A549 (cell line): ENCODE data around the gene IGFALS.

ENCODE experiments used
- CEBPB ChIP-seq, 2 experiments: fragments of >200 bp in 1 of 2; sonication (Bioruptor Twin) in 1 of 2; formaldehyde crosslinking in 1 of 2; IDR thresholded peaks; 2 replicates each; pipeline ENCODE4 v1.6.1; 2012 to 2016
- CTCF ChIP-seq: fragments of >200 bp; sonication (Bioruptor Twin); formaldehyde crosslinking; IDR thresholded peaks from 3 replicates; pipeline ENCODE4 v1.5.1; 2016
- EP300 ChIP-seq, 2 experiments: fragments of >200 bp; sonication (Bioruptor Twin); formaldehyde crosslinking; IDR thresholded peaks; 2 replicates in 1 of 2; 3 replicates in 1 of 2; pipeline ENCODE4 v1.6.1; 2016 to 2017
- HOXB5 ChIP-seq: fragments of 250-450 bp; sonication (Bioruptor Pico); IDR thresholded peaks from 2 replicates; pipeline ENCODE4 v1.5.0; 2020; ENCODE audit warnings: mild to moderate bottlenecking, moderate library complexity
- JUNB ChIP-seq: fragments of >200 bp; sonication (Bioruptor Twin); formaldehyde crosslinking; IDR thresholded peaks from 2 replicates; pipeline ENCODE4 v1.6.1; 2016
- KDM1A ChIP-seq: fragments of 200-600 bp; sonication (generic); IDR thresholded peaks from 2 replicates; pipeline ENCODE4 v1.6.1; 2016; ENCODE audit warnings: low read depth, mild to moderate bottlenecking
- MAFK ChIP-seq: fragments of 450-650 bp; IDR thresholded peaks from 2 replicates; pipeline ENCODE4 v1.6.1; 2014; ENCODE audit not compliant: partially characterized antibody
- POLR2A ChIP-seq: IDR thresholded peaks from 2 replicates; pipeline ENCODE4 v1.6.1; 2012; ENCODE audit warnings: mild to moderate bottlenecking, low read length
- RNF2 ChIP-seq: fragments of 200-600 bp; sonication (generic); IDR thresholded peaks from 2 replicates; pipeline ENCODE4 v1.6.1; 2016; ENCODE audit warnings: low read depth, mild to moderate bottlenecking, antibody characterized with exemption, moderate library complexity, borderline replicate concordance
- SREBF2 ChIP-seq: fragments of 450-650 bp; IDR thresholded peaks from 2 replicates; pipeline ENCODE4 v1.6.1; 2014; ENCODE audit warnings: mild to moderate bottlenecking, moderate library complexity
- TFCP2L1 ChIP-seq: fragments of 250-450 bp; sonication (Bioruptor Pico); IDR thresholded peaks from 2 replicates; pipeline ENCODE4 v1.5.0; 2021; ENCODE audit warnings: mild to moderate bottlenecking
- ZNF302 ChIP-seq: fragments of 250-450 bp; sonication (Bioruptor Pico); IDR thresholded peaks from 2 replicates; pipeline ENCODE4 v1.9.0; 2021; ENCODE audit warnings: inconsistent platforms, mild to moderate bottlenecking, moderate library complexity
- ZSCAN20 ChIP-seq: fragments of 250-450 bp; sonication (Bioruptor Pico); IDR thresholded peaks from 2 replicates; pipeline ENCODE4 v1.8.0; 2022; ENCODE audit warnings: mild to moderate bottlenecking, moderate library complexity
- TF ChIP-seq, protein P1 (sequence below): IDR thresholded peaks from 2 replicates; pipeline ENCODE4 v1.6.1; 2012

DNA sequence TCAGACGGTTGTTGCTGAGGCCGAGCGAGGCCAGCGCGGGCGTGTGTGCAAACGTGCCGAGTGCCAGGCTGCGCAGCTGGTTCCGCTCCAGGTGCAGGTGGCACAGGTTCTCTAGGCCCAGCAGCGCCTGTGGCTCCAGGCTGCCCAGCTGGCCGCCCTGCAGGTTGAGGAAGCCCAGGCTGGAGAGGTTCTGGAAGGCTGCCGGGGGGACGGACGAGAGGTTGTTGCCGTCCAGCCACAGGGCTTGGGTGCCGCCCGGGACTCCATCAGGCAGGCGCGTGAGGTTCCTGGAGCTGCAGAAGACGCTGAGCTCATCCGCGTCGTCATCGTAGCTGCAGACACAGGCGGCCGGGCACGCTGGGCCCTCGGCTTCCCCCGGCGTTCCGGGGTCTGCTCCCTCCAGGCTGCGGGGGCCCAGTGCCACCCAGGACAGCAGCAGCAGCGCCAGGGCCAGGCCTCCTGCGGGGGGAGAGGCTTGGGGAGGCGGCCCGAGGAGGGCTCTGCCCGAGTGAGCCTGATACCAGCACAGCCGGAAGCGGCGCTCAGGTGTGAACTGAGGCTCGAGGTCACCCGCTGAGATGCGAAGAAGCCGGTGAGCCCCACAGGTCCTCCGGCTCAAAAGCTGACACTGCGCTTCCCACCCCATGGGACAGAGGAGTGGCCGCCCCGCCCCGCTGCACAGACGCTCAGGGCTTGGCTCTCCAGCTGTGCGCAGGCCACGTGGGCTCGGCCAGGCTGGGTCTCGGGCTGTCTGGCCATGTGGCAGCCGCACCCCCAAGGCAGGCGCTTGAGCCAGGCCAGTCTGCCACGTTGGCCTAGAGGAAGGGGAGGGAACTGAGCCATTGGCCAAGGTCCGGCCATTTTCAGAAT, 1.3 kb downstream of the IGFALS start:
- TF ChIP-seq CTCF = no peak
- TF ChIP-seq POLR2A = no peak
- no peak for TF ChIP-seq SREBF2
- TF ChIP-seq TFCP2L1 (CRISPR knock-in tag) = no peak
- TF ChIP-seq EP300 (IDR thresholded peaks at IDR 0.05) = no peak
- TF ChIP-seq, protein P1, sequence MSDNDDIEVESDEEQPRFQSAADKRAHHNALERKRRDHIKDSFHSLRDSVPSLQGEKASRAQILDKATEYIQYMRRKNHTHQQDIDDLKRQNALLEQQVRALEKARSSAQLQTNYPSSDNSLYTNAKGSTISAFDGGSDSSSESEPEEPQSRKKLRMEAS = no peak
- TF ChIP-seq KDM1A = no peak
- TF ChIP-seq ZNF302 (CRISPR knock-in tag) = no peak
- no peak for TF ChIP-seq JUNB
- TF ChIP-seq MAFK = no peak
- TF ChIP-seq RNF2 = no peak
- no peak for TF ChIP-seq CEBPB (IDR thresholded peaks at IDR 0.05)
- TF ChIP-seq HOXB5 (CRISPR knock-in tag) = no peak
- no peak for TF ChIP-seq ZSCAN20 (CRISPR knock-in tag)
